ENCODE data around the gene PLA2G3.

PLA2G3 gene

GRCh38 chr22:31144223-31144622 is 3.9 kb upstream of the PLA2G3 start:
- DNase-seq = no peak

GRCh38 chr22:31143537-31143936 is 3.2 kb upstream of the PLA2G3 start:
- no peak for DNase-seq

GRCh38 chr22:31143038-31143437 is 2.7 kb upstream of the PLA2G3 start:
- no peak for DNase-seq

- DNase-seq = no peak
These were observed 2.0 kb upstream of the PLA2G3 start for GRCh38 chr22:31142285-31142684.

GRCh38 chr22:31141551-31141950 is 1.2 kb upstream of the PLA2G3 start:
- DNase-seq = no peak

GRCh38 chr22:31140746-31141145 is 438 bp upstream of the PLA2G3 start:
- DNase-seq = no peak

GRCh38 chr22:31139066-31139465 is 1.2 kb downstream of the PLA2G3 start:
- DNase-seq = no peak

GRCh38 chr22:31138126-31138525 is 2.2 kb downstream of the PLA2G3 start:
- DNase-seq = no peak

GRCh38 chr22:31137721-31138120 is 2.6 kb downstream of the PLA2G3 start:
- DNase-seq = no peak

GRCh38 chr22:31136711-31137110 is 3.6 kb downstream of the PLA2G3 start:
- no peak for DNase-seq

- DNase-seq = no peak
These were observed 4.2 kb downstream of the PLA2G3 start for GRCh38 chr22:31136155-31136554.

GRCh38 chr22:31135706-31136105 is 4.6 kb downstream of the PLA2G3 start:
- DNase-seq = no peak

- no peak for DNase-seq
These were observed 5.6 kb downstream of the PLA2G3 start for GRCh38 chr22:31134688-31135087.

- no peak for DNase-seq
These were observed 6.4 kb downstream of the PLA2G3 start for GRCh38 chr22:31133911-31134310.

- no peak for DNase-seq
These were observed 9.4 kb downstream of the PLA2G3 start for GRCh38 chr22:31130873-31131272.

GRCh38 chr22:31128156-31128555 is 12.2 kb downstream of the PLA2G3 start:
- no peak for DNase-seq

GRCh38 chr22:31127181-31127772 is 13.0 kb downstream of the PLA2G3 start:
- DNase-seq = no peak

- DNase-seq = no peak
These were observed 13.5 kb downstream of the PLA2G3 start for GRCh38 chr22:31126869-31127175.

- no peak for DNase-seq
These were observed 14.0 kb downstream of the PLA2G3 start for GRCh38 chr22:31126128-31126868.

GRCh38 chr22:31125521-31126117 is 14.7 kb downstream of the PLA2G3 start:
- DNase-seq = no peak

GRCh38 chr22:31124811-31125465 is 15.4 kb downstream of the PLA2G3 start:
- no peak for DNase-seq

GRCh38 chr22:31124290-31124689 is 16.0 kb downstream of the PLA2G3 start:
- DNase-seq = no peak

- DNase-seq = no peak
These were observed 17.1 kb downstream of the PLA2G3 start for GRCh38 chr22:31123292-31123602.

Data from NCI-H1417 (cell line).